NCI-H69 (cell line): ENCODE data around the gene CNN2.

Source experiments
- DNase-seq: peaks from one replicate; lab custom pipeline; 2025; lab: John Stamatoyannopoulos, UW

The CNN2 gene

DNA sequence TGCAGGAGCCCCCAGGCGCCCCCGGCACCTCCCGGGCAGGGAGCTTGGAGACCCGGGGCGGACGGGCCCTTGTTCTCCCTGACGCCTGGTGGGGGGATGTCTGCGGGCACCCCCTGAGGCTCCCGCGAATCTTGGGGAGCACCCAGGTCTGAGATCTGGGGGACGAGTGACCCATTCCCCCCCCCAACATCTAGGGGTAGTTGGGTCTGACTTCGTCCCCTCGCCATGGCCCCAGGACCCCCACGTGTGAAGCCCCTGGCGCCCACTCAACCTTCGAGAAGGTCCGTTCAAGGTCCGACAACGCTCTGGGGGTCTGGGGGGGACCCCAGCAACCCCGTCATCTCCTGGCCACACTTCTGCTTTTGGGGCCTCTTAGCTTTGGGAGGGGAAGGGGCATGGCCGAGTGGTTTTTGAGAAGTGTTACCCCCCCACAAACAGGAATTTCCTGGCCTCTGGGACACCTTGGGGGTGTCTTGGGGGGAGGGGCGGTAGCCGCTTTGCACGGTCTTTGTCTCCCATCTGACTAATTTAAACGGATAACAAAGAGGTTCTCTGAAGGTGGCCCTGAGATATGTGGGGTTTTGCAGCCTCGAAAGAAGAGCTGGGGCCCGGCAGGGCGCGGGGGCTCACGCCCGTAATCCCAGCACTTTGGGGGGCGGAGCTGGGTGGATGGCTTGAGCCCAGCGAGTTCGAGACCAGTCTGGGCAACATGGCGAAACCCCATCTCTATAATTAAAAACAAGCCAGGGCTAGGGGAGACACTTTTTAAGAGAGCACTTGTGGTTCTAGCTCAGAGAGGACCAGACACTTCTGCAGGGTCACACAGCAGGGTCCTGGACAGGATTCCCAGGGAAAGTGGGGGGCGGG lies 608 bp downstream of the CNN2 start:
- peak; percentile 51 for DNase-seq

GRCh38 chr19:1027650-1028061 lies 1.2 kb downstream of the CNN2 start:
- DNase-seq = peak; percentile 60

DNA sequence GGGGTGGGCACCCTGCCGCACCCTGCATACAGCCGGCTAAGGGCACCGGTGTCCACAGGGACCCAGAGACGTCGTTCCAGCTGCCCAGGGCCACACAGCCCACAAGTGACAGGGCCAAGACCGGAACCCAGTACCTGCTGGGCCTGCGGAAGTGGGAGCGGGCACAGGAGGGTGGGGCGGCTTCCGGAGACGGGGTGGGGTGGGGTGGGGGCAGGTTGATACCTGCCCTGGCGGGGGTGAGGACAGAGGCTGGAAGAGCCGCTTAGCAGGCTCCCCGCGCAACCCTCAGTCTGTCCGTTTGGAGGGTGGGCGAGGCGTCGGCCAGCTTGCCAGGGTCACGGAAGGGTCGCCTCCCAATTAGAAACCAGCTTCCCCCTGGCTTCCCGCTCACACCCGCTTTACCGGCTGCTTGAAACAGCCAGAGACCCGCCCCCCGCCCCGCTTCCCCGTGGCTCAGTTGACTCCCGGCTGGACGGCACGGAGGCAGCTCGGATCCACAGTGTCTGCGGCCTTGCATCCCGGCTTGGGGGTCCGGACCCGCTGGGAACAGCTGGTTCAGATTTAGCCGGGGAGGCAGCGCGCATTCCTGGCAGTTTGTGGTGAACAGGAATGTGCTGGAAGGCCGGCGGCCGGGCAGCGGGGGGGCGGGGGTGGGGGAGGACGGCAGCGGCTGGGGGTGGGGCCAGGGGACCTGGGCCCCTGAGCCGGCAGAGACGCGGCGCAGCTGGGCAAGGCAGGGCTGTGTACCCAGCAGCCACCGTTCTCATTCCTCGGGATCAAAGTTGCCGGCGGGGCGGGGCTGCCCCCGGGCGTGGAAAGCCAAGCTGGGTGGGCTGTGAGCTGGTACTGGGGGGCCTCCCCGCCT lies 1.9 kb downstream of the CNN2 start:
- peak; percentile 85 for DNase-seq

GRCh38 chr19:1032264-1032867 lies 6.0 kb downstream of the CNN2 start:
- DNase-seq = no peak

GRCh38 chr19:1035998-1036621 lies 9.7 kb downstream of the CNN2 start:
- DNase-seq = no peak

DNA sequence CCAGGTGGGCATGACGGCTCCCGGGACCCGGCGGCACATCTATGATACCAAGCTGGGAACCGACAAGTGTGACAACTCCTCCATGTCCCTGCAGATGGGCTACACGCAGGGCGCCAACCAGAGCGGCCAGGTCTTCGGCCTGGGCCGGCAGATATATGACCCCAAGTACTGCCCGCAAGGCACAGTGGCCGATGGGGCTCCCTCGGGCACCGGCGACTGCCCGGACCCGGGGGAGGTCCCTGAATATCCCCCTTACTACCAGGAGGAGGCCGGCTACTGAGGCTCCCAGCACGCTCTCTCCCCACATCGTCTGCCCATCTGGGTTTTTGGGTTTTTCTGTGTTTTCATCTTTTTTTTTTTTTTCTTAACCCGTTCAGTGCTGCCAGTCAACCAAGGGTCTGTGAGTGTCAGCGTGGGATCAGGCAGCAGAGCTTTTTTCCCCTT lies 11.2 kb downstream of the CNN2 start:
- no peak for DNase-seq

DNA sequence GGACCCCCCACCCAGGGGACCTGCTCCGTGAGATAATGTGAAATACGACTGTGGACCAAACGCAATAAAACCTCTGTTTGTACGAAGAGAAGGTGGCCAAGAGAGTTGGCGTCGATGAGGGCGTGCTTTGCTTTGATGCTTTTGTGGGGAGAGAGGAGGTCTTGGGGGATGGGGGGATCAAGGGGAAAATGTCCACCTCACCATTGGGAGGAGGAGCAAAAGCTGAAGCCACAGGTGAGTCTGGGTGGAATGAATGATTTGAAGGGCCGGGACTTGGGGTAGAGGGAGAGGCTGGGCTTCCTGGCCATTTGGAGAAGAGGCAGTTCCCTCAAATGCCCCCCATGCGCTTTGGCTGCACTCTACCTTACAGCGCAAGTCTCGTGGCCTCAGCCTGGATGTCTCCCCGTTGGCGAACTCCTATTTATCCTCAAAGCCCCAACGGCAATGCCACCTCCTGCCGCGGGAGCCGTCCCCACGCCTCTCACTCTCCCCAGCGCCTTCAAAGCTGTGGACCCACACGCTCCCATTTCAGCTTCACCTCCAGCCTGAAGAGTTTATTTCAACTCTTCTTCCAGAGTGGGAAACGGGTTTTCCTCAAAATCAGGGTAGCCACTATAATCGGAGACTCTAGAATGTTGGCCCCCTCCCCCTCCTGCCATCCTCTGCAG lies 12.7 kb downstream of the CNN2 start:
- DNase-seq = peak; percentile 46

GRCh38 chr19:1039646-1040475 lies 13.5 kb downstream of the CNN2 start, which contains the start of gene ABCA7:
ABCA7 (plus strand) TSS chr19:1040107; CDS start chr19:1041362, 1,255 bp downstream.
- peak; percentile 99 for DNase-seq

DNA sequence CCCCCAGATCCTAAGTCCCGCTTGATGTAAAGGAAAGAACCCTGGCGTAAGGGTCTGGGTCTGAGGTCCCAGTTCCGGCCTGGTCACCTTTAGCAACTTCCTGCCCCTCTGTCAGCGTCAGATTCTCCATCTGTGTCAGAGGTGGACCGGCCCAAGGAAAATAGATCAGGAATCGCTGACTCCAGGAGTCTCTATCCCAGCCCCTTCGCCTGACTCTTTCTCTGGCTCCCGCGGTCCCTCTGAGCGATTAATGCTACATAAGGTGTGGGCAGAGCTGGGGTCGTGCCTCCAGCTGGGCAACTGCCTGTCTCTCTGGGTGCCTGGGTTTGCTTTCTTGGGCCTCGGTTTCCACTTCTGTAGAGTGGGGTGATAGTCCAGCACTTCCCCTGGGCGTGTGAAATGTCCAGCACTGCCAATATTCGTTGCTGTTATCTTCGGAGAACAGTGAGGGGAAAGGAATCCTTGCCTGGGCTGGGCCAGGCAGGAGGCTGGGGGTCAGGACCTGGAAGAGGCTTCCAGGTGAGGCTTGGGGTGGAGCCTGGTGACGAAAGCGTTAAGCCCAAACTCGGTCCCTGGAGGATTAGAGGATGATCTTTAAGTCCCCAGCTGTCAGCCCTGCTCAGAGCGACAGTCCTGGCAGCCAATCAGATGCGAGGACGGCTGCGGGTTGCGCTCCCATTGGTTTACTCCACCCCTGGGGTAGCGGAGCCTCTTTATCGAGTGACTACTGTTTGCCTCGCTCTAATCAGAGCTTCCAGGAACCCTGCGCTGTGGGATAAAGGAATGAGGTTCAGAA lies 14.3 kb downstream of the CNN2 start:
- peak; percentile 98 for DNase-seq

DNA sequence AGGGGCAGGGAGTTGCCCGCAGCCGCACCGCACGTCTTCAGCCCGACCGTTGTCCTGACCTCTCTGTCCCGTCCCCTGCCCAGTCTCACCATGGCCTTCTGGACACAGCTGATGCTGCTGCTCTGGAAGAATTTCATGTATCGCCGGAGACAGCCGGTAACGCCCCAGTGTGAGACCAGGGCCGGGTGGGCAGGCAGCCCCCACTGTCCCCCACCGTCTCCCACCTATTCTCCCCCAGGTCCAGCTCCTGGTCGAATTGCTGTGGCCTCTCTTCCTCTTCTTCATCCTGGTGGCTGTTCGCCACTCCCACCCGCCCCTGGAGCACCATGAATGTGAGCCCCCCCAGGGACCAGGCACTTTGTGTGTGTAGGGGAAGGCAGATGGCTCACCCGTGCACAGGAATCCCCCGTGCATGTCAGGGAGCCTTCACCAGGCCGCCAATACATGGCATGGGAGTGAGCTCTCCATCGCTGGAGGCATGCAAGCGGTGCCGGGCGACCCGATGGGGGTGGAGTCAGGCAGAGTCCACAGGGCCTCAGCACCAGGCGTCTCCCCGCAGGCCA lies 14.9 kb downstream of the CNN2 start:
- DNase-seq = peak; percentile 53

DNA sequence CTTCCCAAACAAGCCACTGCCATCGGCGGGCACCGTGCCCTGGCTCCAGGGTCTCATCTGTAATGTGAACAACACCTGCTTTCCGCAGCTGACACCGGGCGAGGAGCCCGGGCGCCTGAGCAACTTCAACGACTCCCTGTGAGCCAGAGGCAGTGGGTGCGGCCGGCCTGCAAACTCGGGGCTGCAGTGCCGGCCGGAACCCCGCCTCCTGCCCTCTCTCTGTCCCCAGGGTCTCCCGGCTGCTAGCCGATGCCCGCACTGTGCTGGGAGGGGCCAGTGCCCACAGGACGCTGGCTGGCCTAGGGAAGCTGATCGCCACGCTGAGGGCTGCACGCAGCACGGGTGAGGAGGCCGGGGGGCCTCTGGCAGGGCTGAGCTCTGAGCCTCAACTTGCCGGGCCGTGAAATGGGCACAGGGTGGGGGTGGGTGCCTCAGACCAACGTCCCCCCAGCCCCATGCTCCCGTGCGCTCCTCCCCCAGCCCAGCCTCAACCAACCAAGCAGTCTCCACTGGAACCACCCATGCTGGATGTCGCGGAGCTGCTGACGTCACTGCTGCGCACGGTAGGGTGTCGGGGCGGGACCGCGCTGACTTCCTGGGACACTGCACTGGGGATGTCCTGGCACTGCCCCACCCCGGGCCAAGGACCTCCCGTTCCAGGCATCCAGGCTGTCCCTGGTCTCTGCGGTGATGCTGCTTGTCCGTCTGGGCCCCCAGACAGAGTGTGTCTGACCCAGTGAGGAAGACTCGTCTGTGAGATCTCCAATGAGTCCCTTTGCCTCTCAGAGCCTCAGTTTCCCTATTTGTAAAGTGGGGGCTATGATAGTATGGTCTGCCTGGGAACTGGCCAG lies 15.7 kb downstream of the CNN2 start:
- peak; percentile 53 for DNase-seq

DNA sequence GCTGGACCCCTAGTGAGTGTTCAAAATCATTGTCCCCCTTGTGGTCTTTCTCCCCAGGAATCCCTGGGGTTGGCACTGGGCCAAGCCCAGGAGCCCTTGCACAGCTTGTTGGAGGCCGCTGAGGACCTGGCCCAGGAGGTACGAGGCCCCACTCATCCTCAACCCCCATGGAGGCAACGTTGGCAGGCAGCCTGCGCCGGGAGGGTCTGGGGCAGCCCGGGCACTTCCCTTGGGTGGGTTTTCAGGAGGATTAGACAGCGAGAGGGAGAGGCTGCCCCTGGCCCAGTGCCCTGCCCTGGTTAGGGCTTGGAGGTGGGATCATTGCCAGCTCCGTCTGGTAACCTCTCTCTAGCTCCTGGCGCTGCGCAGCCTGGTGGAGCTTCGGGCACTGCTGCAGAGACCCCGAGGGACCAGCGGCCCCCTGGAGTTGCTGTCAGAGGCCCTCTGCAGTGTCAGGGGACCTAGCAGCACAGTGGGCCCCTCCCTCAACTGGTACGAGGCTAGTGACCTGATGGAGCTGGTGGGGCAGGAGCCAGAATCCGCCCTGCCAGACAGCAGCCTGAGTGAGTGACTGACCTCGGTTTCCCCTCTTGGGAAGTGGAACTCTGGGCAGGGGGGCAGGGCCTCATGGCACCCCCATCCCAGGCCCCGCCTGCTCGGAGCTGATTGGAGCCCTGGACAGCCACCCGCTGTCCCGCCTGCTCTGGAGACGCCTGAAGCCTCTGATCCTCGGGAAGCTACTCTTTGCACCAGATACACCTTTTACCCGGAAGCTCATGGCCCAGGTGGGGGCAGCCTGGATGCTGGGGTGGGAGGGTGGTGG lies 16.5 kb downstream of the CNN2 start:
- DNase-seq = no peak

DNA sequence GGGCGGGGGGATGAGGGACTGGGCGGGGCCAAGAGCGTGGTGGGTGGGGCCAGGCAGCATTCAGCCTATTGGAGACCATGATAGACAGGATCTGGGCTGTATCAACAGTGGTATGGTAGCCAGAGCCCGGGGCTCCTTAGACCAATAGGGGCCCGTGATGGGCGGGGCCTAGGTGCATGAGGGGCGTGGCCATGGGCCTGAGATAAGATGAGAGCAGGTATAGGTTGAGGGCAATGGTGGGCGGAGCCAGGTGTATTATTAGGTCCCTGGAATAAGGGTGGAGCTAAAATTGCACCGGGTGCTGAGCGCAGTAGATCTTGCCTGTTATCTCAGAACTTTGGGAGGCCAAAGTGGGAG lies 18.8 kb downstream of the CNN2 start:
- DNase-seq = peak; percentile 53

DNA sequence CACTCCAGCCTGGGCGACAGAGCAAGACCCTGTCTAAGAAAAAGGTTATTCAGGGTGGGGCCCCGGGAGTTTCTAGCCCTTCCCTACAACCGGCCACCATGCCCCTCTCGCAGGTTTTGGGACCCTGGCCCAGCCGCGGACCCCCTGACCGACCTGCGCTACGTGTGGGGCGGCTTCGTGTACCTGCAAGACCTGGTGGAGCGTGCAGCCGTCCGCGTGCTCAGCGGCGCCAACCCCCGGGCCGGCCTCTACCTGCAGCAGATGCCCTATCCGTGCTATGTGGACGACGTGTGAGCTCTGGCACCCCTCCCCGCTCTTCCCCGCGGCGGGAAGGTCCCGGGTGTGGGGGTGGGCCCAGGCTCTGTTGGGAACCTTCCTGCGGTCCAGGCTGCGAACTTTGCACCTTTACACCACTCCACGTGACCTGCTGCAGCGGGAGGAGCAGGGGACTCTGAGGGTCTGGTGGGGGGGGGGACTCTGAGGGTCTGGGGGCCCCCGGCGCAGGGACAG lies 19.8 kb downstream of the CNN2 start:
- no peak for DNase-seq

DNA sequence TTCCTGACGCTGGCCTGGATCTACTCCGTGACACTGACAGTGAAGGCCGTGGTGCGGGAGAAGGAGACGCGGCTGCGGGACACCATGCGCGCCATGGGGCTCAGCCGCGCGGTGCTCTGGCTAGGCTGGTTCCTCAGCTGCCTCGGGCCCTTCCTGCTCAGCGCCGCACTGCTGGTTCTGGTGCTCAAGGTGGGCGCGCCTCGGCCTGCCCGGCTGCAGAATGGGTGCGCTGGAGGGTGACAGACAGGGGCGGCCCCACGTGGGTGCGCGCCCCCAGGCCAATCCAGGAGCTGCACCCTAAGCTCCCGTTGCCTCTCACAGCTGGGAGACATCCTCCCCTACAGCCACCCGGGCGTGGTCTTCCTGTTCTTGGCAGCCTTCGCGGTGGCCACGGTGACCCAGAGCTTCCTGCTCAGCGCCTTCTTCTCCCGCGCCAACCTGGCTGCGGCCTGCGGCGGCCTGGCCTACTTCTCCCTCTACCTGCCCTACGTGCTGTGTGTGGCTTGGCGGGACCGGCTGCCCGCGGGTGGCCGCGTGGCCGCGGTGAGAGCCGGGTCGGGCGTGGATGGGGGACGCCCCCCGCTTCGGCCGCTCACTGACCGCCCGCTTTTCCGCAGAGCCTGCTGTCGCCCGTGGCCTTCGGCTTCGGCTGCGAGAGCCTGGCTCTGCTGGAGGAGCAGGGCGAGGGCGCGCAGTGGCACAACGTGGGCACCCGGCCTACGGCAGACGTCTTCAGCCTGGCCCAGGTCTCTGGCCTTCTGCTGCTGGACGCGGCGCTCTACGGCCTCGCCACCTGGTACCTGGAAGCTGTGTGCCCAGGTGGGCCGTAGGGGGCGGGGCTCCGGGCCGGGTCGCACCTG lies 20.7 kb downstream of the CNN2 start:
- DNase-seq = no peak

DNA sequence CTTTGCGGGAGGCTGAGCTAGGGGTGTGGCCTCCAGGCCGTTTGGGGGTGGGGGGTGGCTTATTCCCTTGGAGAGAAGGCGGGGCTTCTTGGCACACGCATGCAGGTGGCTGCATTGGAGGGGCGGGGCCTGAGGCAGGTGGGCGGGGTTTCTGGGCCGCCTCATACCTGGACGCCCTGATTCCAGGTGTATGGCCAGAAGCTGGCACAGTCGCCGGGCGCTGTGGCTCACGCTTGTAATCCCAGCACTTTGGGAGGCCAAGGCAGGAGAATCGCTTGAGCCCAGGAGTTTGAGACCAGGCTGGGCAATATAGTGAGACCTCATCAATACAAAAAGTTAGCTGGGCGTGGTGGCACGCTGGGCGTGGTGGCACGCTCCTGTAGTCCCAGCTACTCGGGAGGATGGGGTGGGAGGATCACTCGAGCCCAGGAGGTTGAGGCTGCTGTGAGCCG lies 21.3 kb downstream of the CNN2 start:
- no peak for DNase-seq
